ENCODE data around the gene RASL10B.
A peak's percentile ranks its signal among the peaks of the same experiment; 100 is the strongest.
"Not testable (repeated sequence)": the region's sequence is repeated elsewhere in the genome, so short reads cannot be mapped to it uniquely, and the experiment has no call there.

The RASL10B gene, protein sequence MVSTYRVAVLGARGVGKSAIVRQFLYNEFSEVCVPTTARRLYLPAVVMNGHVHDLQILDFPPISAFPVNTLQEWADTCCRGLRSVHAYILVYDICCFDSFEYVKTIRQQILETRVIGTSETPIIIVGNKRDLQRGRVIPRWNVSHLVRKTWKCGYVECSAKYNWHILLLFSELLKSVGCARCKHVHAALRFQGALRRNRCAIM

DNA sequence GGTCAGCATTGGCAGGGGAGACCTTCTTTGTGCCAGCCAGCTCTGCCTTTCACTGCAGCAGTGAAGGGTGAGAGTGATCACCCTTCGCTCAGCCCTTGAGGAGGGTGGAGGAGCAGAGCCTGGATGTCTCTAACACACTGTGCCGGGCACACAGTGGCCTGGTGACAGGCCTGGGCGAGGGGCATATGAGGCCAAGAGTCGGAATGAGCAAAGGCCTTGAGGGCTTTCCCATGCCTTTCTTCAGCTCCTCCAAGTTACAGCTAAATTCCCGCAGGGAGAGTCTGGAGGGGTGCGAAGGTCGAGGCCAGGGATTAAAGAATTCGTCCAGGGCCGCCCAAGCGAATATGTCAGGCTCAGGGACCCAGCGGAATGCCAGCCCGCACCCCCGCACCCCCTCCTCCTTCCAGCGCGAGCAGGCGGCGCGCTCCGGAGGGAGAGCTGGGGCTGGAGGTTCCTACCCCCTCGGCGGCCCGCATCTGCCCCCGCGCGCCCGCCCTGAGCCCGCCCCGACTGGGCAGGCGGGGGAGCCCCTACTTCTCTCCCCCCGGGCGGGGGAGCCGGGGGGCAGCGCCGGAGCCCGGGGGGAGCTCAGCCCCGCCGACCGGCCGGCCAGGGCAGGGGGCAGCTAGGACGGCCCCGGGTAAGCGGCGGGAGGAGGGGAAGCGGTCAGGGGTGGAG is at the start of gene RASL10B:
Gene RASL10B, plus strand, starts transcription at position 401 of the 678 bp plus-strand sequence. CDS start 3,546 bp downstream, outside the sequence.
- peak; percentile 52 for DNase-seq

DNA sequence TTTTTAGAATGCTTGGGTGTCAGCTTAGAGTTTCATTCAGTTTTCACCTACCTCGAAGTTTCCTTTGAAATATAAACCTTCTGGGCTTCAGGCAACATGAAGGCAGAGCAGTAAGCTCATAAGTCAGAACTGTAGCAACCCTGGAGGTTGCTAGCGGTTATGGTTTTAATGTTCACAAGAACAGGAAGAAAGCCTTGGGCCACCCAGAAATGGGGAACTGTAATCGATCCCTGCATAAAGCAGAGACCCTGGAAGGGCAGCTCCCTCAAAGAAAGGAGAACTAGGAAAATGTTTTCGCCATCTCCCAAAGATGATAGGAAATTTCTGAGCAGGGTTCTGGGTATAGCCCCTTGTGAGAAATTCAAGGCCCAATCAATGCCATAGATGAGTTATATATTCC is 47.8 kb upstream of the RASL10B start:
- DNase-seq = no peak

DNA sequence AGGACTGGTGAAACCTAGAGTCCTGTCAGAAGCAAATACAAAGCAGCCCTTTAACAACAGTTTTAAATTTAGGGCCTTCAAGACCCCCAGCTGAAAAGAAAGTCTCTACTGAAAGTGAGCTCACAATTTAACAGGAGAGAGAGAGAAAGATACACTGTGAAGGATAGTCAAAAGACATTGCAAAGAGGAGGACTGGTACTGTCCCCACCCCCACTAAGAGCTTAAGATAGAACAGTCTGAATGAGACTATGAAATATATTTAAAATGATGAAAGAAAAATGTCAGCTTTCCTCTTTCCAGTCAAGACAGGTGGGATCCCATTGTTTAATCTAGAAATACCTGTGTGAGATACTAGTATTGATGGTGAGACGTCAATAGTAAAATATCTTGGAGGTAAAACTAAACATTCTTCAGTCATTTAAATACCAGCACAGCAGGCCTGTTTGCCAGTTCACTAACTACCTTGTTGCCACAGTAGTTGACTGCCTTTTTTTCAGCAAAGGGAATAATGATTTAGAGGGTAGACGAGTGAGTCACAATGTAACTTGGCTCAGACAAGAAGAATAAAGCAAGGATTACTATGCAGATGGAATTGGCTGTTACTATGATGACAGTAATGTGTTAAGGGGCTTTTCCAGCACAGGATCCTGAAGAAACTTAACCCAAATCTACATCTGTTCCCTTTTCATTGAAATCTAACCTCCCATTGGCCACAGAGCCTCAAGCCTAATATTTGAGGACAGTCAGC is 47.2 kb upstream of the RASL10B start:
- DNase-seq = no peak

DNA sequence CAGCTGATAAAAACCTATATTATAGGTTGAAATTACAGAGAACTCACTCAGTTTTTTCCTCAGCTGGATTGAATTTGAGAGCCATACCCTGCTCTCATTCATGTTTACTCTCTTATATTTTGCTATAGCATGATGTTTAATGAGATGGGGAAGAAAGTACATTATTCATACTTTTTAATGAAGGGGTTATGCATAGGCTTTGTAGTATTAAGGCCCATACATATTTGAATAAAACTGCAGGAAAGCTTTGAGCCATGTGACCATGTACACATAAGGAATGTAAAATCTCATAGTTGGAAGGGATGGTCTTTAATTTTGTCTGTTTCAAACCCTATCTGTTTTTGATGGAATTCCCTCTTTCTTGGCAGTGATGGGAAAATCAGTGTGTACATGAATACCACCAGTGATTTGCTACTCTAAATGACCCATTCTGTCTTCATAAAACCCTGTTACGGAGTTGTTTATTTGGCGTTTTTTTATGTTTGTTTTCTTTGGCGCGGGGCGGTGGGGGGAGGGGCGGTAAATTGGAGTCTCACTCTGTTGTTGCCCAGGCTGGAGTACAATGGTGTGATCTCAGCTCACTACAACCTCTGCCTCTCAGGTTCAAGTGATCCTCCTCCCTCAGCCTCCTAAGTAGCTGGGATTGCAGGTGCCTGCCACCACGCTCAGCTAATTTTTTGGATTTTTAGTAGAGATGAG is 38.8 kb upstream of the RASL10B start:
- no peak for DNase-seq

DNA sequence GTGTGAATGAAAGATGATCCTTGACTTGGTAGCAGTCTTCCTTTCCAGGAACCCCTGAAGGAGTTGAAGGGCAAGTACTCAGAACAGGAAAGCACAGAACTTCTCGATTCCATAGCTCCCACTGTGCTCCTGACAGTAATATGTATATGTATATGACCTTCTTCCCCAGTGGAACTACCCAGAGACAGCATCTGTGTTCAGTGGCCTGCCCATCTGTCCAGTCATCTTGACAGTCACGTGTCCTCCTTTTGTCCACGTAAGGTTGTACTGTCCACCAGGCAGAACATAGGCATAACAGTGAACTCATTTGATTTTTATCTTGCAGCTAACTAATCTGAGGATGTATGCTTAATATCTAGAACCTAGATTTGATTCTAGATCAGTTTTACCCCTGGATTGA is 37.8 kb upstream of the RASL10B start:
- no peak for DNase-seq

DNA sequence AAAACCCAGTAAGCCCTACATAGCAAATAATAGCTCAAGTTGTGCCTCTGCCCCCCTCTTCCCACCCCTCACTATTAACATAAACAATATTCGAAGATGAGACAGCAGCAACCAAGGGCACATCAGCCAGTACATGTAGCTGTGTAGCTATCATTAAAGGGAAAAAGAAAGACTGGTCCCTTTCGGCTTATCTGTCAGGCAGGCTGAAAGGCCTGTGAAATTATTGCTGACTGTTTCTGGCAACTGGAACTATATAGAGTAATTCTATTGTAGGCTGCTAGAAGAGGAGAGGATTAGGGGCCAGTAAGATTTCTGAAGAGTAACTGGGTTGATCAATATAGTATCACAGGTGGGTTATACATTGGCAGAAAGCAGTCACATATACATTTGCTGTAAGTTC is 36.5 kb upstream of the RASL10B start:
- no peak for DNase-seq

DNA sequence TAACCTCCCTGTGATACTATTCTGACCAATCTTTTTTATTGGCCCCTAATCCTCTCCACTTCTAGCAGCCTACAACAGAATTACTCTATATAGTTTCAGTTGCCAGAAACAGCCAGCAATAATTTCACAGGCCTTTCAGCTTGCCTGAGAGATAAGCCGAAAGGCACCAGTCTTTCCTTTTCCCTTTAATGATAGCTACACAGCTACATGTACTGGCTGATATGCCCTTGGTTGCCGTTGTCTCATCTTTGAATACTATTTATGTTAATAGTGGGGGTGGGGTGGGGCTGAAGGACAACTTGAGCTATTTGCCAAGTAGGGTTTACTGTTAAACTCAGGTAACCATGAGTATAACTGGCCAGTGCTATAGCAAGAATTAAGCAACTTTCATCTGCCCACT is 35.8 kb upstream of the RASL10B start:
- DNase-seq = no peak

DNA sequence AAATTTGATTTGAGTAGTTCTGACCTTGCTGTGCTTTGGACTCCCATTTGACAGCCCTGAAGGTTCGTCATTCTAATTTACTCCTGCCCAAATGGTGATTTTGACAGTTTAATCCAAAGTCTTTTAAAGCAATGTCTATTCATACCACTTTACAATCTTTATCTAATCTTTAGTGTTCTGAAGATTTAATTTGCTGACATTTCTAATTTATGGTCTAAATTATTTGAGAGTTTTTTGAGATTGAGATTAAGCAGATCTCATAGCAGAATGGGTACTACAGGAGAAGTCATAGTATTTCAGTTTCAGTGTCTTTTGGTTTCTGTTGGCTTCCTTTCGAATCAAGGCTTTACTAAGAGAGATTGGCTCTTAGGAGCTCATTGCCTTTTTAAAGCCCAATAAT is 32.6 kb upstream of the RASL10B start:
- no peak for DNase-seq

DNA sequence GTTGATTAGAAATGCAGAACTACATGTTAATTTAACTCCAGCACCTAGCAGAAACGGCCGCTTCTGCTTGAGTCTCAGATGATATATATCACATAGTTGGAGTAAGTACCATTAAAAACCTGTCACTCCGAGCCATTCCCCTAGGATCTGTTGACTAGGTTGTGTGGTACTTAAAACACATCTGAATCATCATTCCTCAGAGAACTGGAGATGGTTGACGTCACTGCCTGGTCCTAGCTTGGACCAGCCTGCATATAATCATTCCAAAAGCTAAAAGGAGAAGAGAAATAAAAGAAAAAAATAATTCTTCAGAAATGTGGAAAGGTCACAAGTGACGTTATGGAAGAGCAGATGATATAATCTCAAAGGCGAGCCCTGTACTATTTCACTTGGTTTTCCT is 31.3 kb upstream of the RASL10B start:
- no peak for DNase-seq

DNA sequence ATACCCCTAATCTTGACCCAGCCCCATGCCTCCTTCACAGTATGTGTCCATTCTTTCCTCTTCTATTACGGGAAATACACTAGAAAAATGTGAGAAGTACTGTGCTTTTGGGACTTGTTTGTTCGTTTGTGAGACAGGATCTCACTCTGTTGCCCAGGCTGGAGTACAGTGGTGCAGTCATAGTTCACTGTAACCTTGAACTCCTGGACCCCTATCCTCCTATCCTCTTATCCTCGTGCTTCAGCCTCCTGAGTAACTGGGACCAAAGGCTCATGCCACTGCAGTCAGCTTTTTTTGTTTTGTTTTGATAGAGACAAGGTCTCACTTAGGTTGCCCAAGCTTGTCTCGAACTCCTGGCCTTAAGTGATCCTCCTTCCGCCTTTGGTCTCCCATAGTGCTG is 29.9 kb upstream of the RASL10B start:
- no peak for DNase-seq

DNA sequence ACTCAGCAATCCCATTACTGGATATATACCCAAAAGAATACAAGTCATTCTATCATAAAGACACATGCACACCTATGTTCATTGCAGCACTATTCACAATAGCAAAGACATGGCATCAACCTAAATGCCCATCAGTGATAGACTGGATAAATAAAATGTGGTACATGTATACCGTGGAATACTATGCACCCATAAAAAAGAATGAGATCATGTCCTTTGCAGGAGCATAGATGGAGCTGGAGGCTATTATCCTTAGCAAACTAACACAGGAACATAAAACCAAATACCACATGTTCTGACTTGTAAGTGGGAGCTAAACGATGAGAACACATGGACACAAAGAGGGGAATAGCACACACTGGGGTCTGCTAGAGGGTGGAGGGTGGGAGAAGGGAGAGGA is 28.1 kb upstream of the RASL10B start:
- DNase-seq = not testable (repeated sequence)

DNA sequence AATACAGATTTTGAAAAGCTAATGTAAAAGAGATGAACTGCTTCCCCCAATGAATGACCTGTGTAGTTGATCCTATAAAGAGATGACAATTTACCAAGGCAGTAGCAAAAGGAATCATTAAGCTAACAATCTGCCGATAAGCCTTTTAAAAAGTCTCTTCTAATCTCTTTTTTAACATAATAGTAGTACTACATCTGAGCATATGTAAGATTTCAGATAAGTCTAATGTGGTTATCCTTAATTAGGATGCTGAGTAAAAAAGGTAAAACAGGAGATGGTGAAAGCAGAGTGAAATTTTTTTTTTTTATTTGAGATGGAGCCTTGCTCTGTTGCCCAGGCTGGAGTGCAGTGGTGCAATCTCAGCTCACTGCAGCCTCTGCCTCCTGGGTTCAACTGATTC is 26.2 kb upstream of the RASL10B start:
- no peak for DNase-seq

DNA sequence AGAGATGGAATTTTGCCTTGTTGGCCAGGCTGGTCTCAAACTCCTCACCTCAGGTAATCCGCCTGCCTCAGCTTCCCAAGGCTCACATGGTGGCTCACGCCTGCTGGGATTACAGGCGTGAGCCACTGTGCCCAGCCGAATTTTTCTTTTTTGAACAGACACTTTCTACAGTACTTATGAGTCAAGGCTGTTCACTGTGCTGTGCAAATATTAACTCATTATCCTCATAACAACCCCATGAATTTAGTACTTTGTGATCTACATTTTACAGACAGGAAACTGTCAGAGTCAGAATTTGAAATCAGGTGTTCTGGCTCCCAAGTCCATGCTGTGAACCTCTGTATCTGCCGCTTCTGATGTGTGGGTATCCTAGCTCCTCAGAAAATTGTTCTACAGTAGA is 25.7 kb upstream of the RASL10B start:
- DNase-seq = no peak

DNA sequence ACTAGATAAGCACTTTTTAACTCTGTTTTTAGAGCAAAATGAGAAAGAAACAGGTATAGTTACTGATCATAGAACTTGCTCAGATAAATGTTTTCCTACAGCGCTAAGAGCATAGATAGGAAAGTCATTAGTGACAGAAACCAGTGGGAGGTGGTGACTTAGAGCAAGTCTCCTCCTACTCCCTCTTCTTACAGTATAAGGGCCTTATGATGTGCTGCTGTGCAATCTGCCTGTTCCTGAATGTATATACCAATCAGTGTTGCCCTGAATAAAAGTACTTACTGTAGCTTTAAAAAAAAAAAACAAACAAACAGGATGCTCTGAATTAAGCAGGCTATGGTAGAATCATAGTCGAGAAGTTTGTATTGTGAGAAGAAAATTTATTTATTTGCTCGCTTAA is 23.3 kb upstream of the RASL10B start:
- DNase-seq = no peak

DNA sequence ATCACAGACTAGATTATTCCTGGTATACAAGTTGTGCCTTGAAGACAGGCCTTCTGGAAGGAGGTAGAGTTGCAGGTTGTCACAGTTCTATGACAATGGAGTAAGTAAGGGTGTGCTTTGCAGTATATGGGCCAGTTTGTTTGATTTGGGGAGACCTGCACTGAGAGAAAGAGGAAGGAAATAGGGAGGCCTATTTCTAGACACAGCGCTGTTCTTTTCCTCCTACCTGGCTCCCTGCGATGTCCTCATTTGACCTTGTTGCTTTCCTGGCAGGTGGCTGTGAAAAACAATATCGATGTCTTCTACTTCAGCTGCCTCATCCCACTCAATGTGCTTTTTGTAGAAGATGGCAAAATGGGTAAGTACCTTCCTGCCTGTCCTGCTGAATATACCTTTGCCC is 22.5 kb upstream of the RASL10B start:
- DNase-seq = peak; percentile 24

DNA sequence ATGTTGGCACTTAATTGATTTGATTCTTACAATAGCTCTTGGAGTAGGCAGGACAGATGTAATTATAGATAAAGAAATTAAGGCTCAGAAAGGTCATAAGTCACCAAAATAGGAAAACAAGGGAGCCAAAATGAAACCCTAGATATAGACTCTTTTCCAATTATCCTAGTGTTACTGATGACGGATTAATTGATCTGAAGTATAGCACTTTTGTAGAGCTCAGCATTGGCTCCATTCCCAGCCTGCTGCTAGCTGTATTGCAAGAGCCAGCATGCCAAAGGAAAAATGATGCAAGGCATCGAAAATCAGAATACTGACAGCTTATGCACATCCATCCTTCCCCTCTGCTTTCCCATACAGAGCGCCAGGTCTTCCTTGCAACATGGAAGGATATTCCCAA is 21.6 kb upstream of the RASL10B start:
- DNase-seq = peak; percentile 33

DNA sequence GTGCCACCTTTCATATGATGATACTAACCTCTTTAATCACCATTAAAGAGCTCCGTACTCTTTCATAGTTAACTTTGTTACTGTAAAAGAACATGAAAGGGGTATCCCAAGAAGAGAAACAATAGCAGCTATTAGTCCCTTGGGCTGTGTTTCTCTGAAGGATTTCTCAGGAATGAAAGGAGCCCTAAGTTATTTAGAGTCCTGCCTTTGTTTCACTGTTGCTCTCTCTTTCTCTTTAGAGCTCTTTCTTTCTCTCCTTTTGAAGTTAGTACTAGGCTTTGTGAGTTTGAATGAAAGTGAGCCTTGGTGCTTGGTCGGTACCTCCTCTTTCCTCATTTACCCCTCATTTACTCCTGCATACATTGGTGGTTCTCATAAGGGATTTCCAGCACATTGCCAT is 20.5 kb upstream of the RASL10B start:
- no peak for DNase-seq

DNA sequence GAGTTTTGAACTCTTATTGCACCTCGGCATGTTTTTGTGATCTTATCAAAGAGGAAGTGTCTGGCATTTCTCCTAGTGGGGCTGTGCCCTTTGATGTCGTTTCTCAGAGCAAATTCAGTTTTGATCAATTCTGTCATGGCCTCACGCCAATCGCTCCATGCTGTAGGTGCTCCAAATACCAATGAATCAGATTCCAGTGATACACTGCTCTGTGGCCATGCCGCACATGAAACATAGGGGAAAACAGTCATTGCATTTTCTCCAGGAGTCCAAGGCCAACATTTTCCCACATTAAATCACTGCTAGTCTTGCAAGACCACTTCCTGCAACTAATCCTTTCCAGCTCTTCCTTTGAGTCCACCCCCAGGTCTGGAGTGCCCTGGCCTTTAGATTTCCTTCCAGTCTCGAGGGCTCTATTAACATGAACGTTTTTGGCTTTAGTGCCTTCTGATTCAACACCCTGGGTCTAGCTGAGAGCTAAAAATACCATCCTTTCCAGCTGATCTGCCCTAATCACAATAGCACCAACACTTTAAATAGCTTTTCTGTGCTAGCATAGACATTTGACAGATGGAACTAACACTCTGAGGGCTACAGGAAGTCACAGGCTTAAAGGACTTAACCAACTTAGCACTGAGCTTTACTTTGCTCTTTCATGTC is 18.2 kb upstream of the RASL10B start:
- no peak for DNase-seq

DNA sequence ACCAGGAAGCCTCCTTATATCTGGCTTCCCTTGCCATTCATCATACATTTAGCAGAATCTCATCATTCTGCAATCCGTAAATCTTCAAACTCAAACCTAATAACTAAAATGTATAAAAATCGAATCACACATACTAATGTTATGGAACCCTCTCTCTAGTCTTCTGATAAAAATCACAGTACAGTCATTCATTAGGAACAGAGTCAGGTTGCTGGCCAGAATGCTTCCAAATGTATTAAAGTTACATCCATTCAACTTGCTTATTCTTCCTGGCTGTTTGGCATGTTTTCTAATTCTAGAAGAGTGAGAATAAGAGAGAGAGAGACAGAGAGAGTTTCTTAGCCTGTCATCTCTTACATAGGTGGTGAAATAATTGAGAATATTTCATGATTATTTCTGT is 16.5 kb upstream of the RASL10B start:
- no peak for DNase-seq

DNA sequence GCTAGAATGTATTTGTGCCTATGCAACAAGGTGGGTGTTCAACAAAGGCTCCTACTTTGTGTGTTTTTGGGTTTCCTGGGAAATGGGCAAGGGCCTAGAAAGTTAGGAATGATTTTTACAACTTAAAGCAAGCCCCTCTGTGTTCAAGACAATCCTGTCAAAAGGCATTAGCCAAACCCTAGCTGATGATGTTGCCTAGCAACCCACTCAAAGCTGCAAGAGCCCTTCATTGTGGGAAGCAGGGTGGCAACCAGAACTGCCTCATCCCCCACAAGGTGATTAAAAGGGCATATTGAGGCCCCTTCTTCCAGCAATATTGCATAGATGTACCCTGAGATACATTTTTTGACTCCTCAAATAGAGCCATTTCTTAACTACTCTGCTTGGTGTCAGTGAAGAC is 16.0 kb upstream of the RASL10B start:
- peak; percentile 30 for DNase-seq

DNA sequence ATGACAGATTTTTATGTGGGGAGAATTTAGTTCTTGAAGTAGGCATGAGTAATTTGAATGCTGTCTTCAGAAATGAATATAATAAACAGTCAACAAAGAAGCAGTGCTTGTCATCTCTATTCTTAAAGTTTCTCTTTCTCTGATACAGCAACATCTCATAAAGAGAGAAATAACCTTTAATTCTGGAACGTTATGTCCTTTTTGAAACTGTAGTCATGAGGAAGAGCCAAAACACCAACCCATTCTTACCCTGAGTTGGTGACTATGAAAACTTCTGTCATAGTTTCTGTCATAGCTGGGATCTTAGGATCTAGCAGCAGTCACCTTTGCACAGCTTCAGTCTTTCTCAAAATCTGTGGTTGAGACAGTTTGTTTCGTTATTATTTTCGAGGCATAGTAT is 15.3 kb upstream of the RASL10B start:
- no peak for DNase-seq

DNA sequence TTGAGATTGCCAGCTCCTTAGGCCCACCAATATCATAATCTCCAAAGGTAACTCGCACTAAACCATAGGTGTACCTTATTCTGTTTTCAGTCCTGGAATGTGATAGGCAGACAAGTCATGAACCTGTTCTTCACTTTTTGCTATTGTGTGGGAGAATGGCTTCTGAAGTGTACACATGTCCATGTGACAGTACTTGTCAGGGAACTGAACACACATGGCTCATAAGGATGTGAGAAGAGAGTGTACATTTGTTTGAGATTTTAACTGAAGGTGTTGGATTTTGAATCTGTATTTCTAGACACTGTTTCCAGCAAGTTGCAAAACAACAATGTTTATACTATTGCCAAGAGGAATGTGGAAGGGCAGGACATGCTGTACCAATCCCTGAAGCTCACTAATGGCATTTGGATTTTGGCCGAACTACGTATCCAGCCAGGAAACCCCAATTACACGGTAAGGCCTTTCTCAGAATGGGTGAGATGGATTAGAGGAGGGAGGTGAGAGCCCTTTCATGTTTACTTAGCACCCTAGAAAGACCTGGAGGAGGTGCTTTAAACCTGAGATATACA is 14.5 kb upstream of the RASL10B start:
- DNase-seq = no peak

DNA sequence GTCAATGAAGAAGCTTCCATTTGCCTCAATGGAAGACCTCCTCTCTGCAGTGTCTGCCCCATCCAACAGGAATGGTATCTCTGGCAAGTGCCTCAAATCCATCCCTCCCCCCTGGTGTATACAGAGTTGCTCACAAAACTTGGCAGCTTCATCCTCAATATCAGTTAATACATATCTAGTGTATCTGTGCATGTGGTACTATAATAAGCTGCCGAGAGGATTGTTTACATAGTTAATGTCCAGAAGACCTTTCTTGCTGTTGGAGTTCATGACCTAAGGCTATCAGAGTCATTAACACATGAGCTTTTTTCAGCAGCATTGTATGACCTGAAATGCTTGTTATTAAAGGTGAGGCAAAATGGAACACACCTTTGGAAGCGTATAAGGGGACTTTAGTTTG is 14.0 kb upstream of the RASL10B start:
- DNase-seq = no peak
